HCT116 (cell line): ENCODE data around the gene SMARCA4. TPM values are rescaled to one million over a fixed set of nuclear protein-coding genes. Genes with fewer than 3 reads are reported as not detected.

ENCODE experiments used
- ATAC-seq: fragments of 200-7000 bp; cut with Tn5 transposase; 2 replicates; pipeline ENCODE4 v1.9.1; 2020; ENCODE audit warnings: mild to moderate bottlenecking, moderate library complexity
- BruUV-seq: library from RNA; stranded (reverse); fragments of 400-500 nt; replicated peaks from 2 replicates; lab custom pipeline; 2021; lab: Mats Ljungman, UMichigan
- CTCF ChIA-PET: fragments of 300-600 bp; sonication (Branson Sonifier 250); formaldehyde crosslinking; loops from one replicate; lab custom pipeline; 2021; ENCODE audit warnings: antibody characterized with exemption; lab: Charles Lee
- POLR2A ChIA-PET: fragments of 300-600, 350-600 bp; sonication (Branson Sonifier 250); formaldehyde crosslinking; loops from one replicate; lab custom pipeline; 2021; ENCODE audit warnings: antibody characterized with exemption; lab: Charles Lee
- RAD21 ChIA-PET, 2 experiments: fragments of 300-600 bp; sonication (Branson Sonifier 250); formaldehyde crosslinking; loops; one replicate each; lab custom pipeline; 2023; ENCODE audit warnings: low total read pairs in 2 of 2; ENCODE audit not compliant: uncharacterized antibody in 2 of 2, unreplicated experiment in 2 of 2, low non-redundant PET in 1 of 2; lab: Charles Lee
- DNase-seq: peaks from one replicate; pipeline ENCODE4 v3.0.0-alpha.2; 2010; ENCODE audit warnings: low read depth, low spot score
- H2AFZ ChIP-seq: fragments of 200-600 bp; shearing (Covaris generic), sonication (generic); 2 replicates; pipeline ENCODE4 v1.6.1; 2017; ENCODE audit warnings: low read depth, mixed run types, mixed read lengths, antibody characterized with exemption, low read length; ENCODE audit not compliant: poor library complexity, severe bottlenecking
- H3K27ac ChIP-seq: 2 replicates; pipeline ENCODE4 v1.5.1; 2012; ENCODE audit warnings: low read depth, low read length
- H3K27me3 ChIP-seq: fragments of 200-600 bp; sonication (generic); 2 replicates; pipeline ENCODE4 v1.6.1; 2016; ENCODE audit warnings: mixed run types, low read length, mixed read lengths; ENCODE audit not compliant: insufficient read depth
- H3K36me3 ChIP-seq, 2 experiments: fragments of 200-500 bp in 1 of 2; fragments of 200-600 bp in 1 of 2; sonication (Bioruptor generic) in 1 of 2; sonication (generic) in 1 of 2; 2 replicates each; pipeline versions ENCODE4 v1.5.1 to v1.6.1; 2014 to 2016; ENCODE audit warnings: low read length in 2 of 2, inconsistent platforms in 1 of 2, mixed read lengths in 1 of 2, mixed run types in 1 of 2; ENCODE audit not compliant: insufficient read depth in 2 of 2, control insufficient read depth in 1 of 2
- H3K4me1 ChIP-seq, 2 experiments: fragments of 200-600 bp in 1 of 2; sonication (generic) in 1 of 2; 2 replicates each; pipeline versions ENCODE4 v1.5.1 to v1.6.1; 2012 to 2017; ENCODE audit warnings: low read length in 2 of 2, inconsistent platforms in 1 of 2, mild to moderate bottlenecking in 1 of 2, mixed read lengths in 1 of 2, mixed run types in 1 of 2, moderate library complexity in 1 of 2; ENCODE audit not compliant: insufficient read depth in 2 of 2, control insufficient read depth in 1 of 2
- H3K4me2 ChIP-seq: fragments of 200-600 bp; sonication (generic); 2 replicates; pipeline ENCODE4 v1.6.1; 2017; ENCODE audit warnings: mixed run types, low read length, mixed read lengths
- H3K4me3 ChIP-seq, 2 experiments: fragments of 200-600 bp in 1 of 2; sonication (generic) in 1 of 2; replicated peaks in 1 of 2; 2 replicates each; pipeline ENCODE4 v1.5.1; 2011 to 2016; ENCODE audit warnings: low read length in 2 of 2, control low read depth in 1 of 2, low read depth in 1 of 2, mild to moderate bottlenecking in 1 of 2, mixed read lengths in 1 of 2, mixed run types in 1 of 2
- H3K79me2 ChIP-seq: fragments of 200-600 bp; sonication (generic); 2 replicates; pipeline ENCODE4 v1.6.1; 2017; ENCODE audit warnings: mild to moderate bottlenecking, mixed run types, low read length, moderate library complexity, mixed read lengths; ENCODE audit not compliant: insufficient read depth
- H3K9ac ChIP-seq: fragments of 200-600 bp; sonication (generic); 2 replicates; pipeline ENCODE4 v1.6.1; 2016; ENCODE audit warnings: low read length, mixed read lengths
- H3K9me2 ChIP-seq: fragments of 200-600 bp; sonication (generic), shearing (Covaris generic); 2 replicates; pipeline ENCODE4 v1.6.1; 2017; ENCODE audit warnings: mixed run types, mild to moderate bottlenecking, moderate library complexity; ENCODE audit not compliant: insufficient read depth
- H3K9me3 ChIP-seq, 2 experiments: fragments of 200-500 bp in 1 of 2; fragments of 200-600 bp in 1 of 2; sonication (Bioruptor generic) in 1 of 2; sonication (generic) in 1 of 2; 2 replicates each; pipeline ENCODE4 v1.6.1; 2014 to 2017; ENCODE audit warnings: low read length in 2 of 2, mixed read lengths in 2 of 2, inconsistent platforms in 1 of 2, low read depth in 1 of 2, mild to moderate bottlenecking in 1 of 2, mixed run types in 1 of 2, moderate library complexity in 1 of 2; ENCODE audit not compliant: control insufficient read depth in 1 of 2, insufficient read depth in 1 of 2
- H4K20me1 ChIP-seq: fragments of 200-600 bp; sonication (generic), shearing (Covaris generic); 2 replicates; pipeline ENCODE4 v1.6.1; 2017; ENCODE audit warnings: mixed run types, mild to moderate bottlenecking, moderate library complexity; ENCODE audit not compliant: insufficient read depth
- CEBPB ChIP-seq: IDR thresholded peaks from 2 replicates; pipeline ENCODE4 v1.6.1; 2012; ENCODE audit warnings: low read depth
- EGR1 ChIP-seq: IDR thresholded peaks from 2 replicates; pipeline ENCODE4 v1.6.1; 2012; ENCODE audit warnings: low read depth
- ELF1 ChIP-seq: IDR thresholded peaks from 2 replicates; pipeline ENCODE4 v1.6.1; 2012; ENCODE audit warnings: low read depth, borderline replicate concordance
- EZH2phosphoT487 ChIP-seq: fragments of 200-600 bp; IDR thresholded peaks from 2 replicates; pipeline ENCODE4 v1.6.1; 2018; ENCODE audit warnings: antibody characterized with exemption, borderline replicate concordance
- FOSL1 ChIP-seq: IDR thresholded peaks from 2 replicates; pipeline ENCODE4 v1.6.1; 2012; ENCODE audit warnings: low read depth
- JUND ChIP-seq: IDR thresholded peaks from 2 replicates; pipeline ENCODE4 v1.6.1; 2012
- POLR2A ChIP-seq: IDR thresholded peaks from 2 replicates; pipeline ENCODE4 v1.7.0; 2011; ENCODE audit warnings: borderline replicate concordance; ENCODE audit not compliant: insufficient read depth, insufficient read length; ENCODE audit errors: extremely low read depth
- POLR2AphosphoS5 ChIP-seq: IDR thresholded peaks from 2 replicates; pipeline ENCODE4 v1.6.1; 2011; ENCODE audit warnings: mild to moderate bottlenecking, low read depth, low read length, moderate library complexity
- RAD21 ChIP-seq: IDR thresholded peaks from 2 replicates; pipeline ENCODE4 v1.6.1; 2012; ENCODE audit warnings: low read depth, mild to moderate bottlenecking
- SIN3A ChIP-seq: IDR thresholded peaks from 2 replicates; pipeline ENCODE4 v1.6.1; 2012; ENCODE audit warnings: low read depth
- SP1 ChIP-seq: IDR thresholded peaks from 2 replicates; pipeline ENCODE4 v1.6.1; 2012; ENCODE audit warnings: low read depth
- YY1 ChIP-seq: IDR thresholded peaks from 2 replicates; pipeline ENCODE4 v1.6.1; 2011; ENCODE audit warnings: low read length, low read depth, moderate library complexity, mild to moderate bottlenecking; ENCODE audit not compliant: insufficient replicate concordance; ENCODE audit errors: extremely low read depth
- ZFX ChIP-seq: fragments of 450-650 bp; IDR thresholded peaks from 2 replicates; pipeline ENCODE4 v1.6.1; 2017
- ZNF274 ChIP-seq: fragments of 200-500 bp; sonication (Bioruptor generic); IDR thresholded peaks from 2 replicates; pipeline ENCODE4 v1.6.1; 2014; ENCODE audit warnings: mild to moderate bottlenecking, low read depth, low read length, inconsistent platforms
- intact Hi-C: fragments of 100-400 bp; cut with micrococcal nuclease; formaldehyde crosslinking; loops from 2 replicates; pipeline ENCODE4 v1.10.0; 2022
- total RNA-seq: library from RNA; stranded (reverse); gene quantifications from one replicate; pipeline ENCODE4 v1.2.1, GENCODE V29; 2021; ENCODE audit not compliant: unreplicated experiment
- TF ChIP-seq, protein P1 (sequence below): IDR thresholded peaks from 2 replicates; pipeline ENCODE4 v1.6.1; 2012
- TF ChIP-seq, protein P2 (sequence below): IDR thresholded peaks from 2 replicates; pipeline ENCODE4 v1.6.1; 2011; ENCODE audit warnings: mild to moderate bottlenecking, low read length, moderate library complexity; ENCODE audit not compliant: insufficient replicate concordance; ENCODE audit errors: extremely low read depth
- TF ChIP-seq, protein P3 (sequence below), 3 experiments: fragments of 200-600 bp in 1 of 3; sonication (generic) in 1 of 3; IDR thresholded peaks in 2 of 3; conservative IDR thresholded peaks in 1 of 3; 2 replicates each; pipeline ENCODE4 v1.5.1; 2012 to 2017; ENCODE audit warnings: low read depth in 2 of 3, low read length in 2 of 3, antibody characterized with exemption in 1 of 3, borderline replicate concordance in 1 of 3, control low read depth in 1 of 3, mild to moderate bottlenecking in 1 of 3, mixed read lengths in 1 of 3, mixed run types in 1 of 3, moderate library complexity in 1 of 3; ENCODE audit not compliant: insufficient read depth in 1 of 3

The SMARCA4 gene
- total RNA-seq, 1 experiment from 2014 or later = 116 TPM

DNA sequence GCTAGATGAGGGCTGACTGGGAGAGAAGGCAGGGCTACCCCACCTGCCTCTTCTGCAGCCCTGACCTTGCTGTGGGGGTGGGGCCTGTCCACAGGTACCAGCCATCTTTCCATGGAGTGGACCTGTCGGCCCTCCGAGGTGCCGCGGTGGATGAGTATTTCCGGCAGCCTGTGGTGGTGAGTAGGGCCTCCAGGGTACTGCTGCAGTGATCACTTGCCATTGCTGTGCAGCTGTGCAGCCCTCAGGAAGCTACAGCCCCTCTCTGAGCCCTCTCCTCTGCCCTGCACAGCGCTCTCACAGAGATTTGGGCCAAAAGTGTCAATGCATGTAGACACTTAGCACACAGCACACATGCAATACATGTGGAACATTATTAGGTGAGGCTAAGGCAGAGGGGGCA lies 44.2 kb upstream of the SMARCA4 start:
- Histone ChIP-seq H3K9ac (no peak overlapping the region), H3K79me2 (no peaks in the 10 kb centered on the region), H3K4me1 (peaks cover 0 to 14% of the 10 kb centered on the region in 2 experiments; a peak in 2 of 4 replicates), H3K36me3 (peaks cover 17 to 28% of the 10 kb centered on the region in 2 experiments), H4K20me1 (no peaks in the 10 kb centered on the region), H3K9me3 (no peaks in the 10 kb centered on the region), H3K27ac (no peak overlapping the region), H2AFZ (no peak overlapping the region), H3K9me2 (no peaks in the 10 kb centered on the region), H3K4me2 (no peak overlapping the region), H3K27me3 (no peaks in the 10 kb centered on the region), H3K4me3 (no peak overlapping the region)
- intact Hi-C loops = no loop called here
- ChIA-PET RAD21 (no interaction called here), POLR2A (no interaction called here), CTCF (no interaction called here)
- no TSS peak for BruUV-seq
- TF ChIP-seq CEBPB = no peak
- no peak for TF ChIP-seq SIN3A
- no peak for TF ChIP-seq JUND
- TF ChIP-seq, protein P1, sequence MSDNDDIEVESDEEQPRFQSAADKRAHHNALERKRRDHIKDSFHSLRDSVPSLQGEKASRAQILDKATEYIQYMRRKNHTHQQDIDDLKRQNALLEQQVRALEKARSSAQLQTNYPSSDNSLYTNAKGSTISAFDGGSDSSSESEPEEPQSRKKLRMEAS = no peak
- TF ChIP-seq ELF1 = no peak
- TF ChIP-seq FOSL1 = no peak
- TF ChIP-seq YY1 = no peak
- TF ChIP-seq RAD21 = no peak
- TF ChIP-seq ZFX = no peak
- TF ChIP-seq ZNF274 = no peak
- no peak for TF ChIP-seq POLR2A
- no peak for TF ChIP-seq SP1
- TF ChIP-seq, protein P2, sequence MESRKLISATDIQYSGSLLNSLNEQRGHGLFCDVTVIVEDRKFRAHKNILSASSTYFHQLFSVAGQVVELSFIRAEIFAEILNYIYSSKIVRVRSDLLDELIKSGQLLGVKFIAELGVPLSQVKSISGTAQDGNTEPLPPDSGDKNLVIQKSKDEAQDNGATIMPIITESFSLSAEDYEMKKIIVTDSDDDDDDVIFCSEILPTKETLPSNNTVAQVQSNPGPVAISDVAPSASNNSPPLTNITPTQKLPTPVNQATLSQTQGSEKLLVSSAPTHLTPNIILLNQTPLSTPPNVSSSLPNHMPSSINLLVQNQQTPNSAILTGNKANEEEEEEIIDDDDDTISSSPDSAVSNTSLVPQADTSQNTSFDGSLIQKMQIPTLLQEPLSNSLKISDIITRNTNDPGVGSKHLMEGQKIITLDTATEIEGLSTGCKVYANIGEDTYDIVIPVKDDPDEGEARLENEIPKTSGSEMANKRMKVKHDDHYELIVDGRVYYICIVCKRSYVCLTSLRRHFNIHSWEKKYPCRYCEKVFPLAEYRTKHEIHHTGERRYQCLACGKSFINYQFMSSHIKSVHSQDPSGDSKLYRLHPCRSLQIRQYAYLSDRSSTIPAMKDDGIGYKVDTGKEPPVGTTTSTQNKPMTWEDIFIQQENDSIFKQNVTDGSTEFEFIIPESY = no peak
- TF ChIP-seq POLR2AphosphoS5 = no peak
- TF ChIP-seq, protein P3, sequence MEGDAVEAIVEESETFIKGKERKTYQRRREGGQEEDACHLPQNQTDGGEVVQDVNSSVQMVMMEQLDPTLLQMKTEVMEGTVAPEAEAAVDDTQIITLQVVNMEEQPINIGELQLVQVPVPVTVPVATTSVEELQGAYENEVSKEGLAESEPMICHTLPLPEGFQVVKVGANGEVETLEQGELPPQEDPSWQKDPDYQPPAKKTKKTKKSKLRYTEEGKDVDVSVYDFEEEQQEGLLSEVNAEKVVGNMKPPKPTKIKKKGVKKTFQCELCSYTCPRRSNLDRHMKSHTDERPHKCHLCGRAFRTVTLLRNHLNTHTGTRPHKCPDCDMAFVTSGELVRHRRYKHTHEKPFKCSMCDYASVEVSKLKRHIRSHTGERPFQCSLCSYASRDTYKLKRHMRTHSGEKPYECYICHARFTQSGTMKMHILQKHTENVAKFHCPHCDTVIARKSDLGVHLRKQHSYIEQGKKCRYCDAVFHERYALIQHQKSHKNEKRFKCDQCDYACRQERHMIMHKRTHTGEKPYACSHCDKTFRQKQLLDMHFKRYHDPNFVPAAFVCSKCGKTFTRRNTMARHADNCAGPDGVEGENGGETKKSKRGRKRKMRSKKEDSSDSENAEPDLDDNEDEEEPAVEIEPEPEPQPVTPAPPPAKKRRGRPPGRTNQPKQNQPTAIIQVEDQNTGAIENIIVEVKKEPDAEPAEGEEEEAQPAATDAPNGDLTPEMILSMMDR (IDR thresholded peaks at IDR 0.05 in 2 of 3, conservative IDR thresholded peaks at IDR 0.05 in 1 of 3; ENCODE audit: borderline replicate concordance in 1 of 3, insufficient read depth in 1 of 3, low read depth in 2 of 3, low read length in 2 of 3) = no peak
- TF ChIP-seq EZH2phosphoT487 = no peak
- no peak for TF ChIP-seq EGR1
- ATAC-seq (no peak), DNase-seq (no peak)
